ENCODE results near the gene BLID. TPM values are rescaled to one million over a fixed set of nuclear protein-coding genes. Genes with fewer than 3 reads are reported as not detected.

The BLID gene, protein sequence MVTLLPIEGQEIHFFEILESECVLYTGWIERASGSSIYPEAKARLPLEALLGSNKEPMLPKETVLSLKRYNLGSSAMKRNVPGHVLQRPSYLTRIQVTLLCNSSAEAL
- not detected for total RNA-seq

- Mint-ChIP-seq H3K9me3 (no peaks in the 10 kb centered on the region), H3K4me1 (ENCODE audit: low read depth) (no peaks in the 10 kb centered on the region), H3K4me3 (no peak within 1 kb of the TSS), H3K27ac (no peak within 1 kb of the TSS), H3K36me3 (no peaks in the 10 kb centered on the region), H3K27me3 (peaks cover 1% of the 10 kb centered on the region)
- CTCF ChIA-PET: no interaction called here
- POLR2A ChIA-PET: no interaction called here
- intact Hi-C loops (cut with micrococcal nuclease): no loop called here
- no peak for DNase-seq
These were observed at the start of gene BLID for GRCh38 chr11:122115524-122116379. Gene BLID (minus strand): TSS chr11:122116215. CDS start chr11:122115922, 293 bp downstream.

GRCh38 chr11:122163053-122163819, 47.2 kb upstream of the BLID start:
- intact Hi-C loops (cut with micrococcal nuclease): no loop called here
- ChIA-PET POLR2A (no interaction called here), CTCF (no interaction called here)
- DNase-seq: no peak
- no peaks in the 10 kb centered on the region for H3K36me3 Mint-ChIP-seq
- H3K9me3 Mint-ChIP-seq: no peaks in the 10 kb centered on the region
- H3K27me3 Mint-ChIP-seq: peaks cover 6% of the 10 kb centered on the region
- H3K27ac Mint-ChIP-seq: no peak overlapping the region
- H3K4me3 Mint-ChIP-seq: no peak overlapping the region
- no peaks in the 10 kb centered on the region for H3K4me1 Mint-ChIP-seq (ENCODE audit: low read depth)

DNA sequence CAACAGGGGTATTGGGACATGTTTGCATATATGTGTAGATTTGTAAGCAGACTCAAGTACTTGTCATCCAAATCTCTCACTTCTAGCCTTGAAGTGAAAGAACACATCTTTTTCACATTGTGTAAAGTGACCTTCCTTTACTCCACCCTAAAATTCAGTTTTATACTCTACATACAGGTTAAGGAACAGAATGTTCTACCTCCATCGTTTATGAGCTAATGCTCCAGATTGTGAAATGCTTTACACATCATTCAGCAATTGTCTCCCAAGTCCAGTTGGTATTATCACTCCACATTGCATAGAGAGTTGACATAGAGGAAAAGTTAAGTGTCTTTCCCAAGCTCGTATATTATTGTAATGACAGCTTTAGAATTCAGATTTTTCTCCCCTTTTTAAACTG, 46.1 kb upstream of the BLID start:
- no peak overlapping the region for H3K4me3 Mint-ChIP-seq
- H3K27me3 Mint-ChIP-seq: peaks cover 7% of the 10 kb centered on the region
- CTCF ChIA-PET: no interaction called here

GRCh38 chr11:122160841-122161590, 45.0 kb upstream of the BLID start:
- Mint-ChIP-seq H3K27me3 (peaks cover 7% of the 10 kb centered on the region), H3K36me3 (no peaks in the 10 kb centered on the region), H3K9me3 (no peaks in the 10 kb centered on the region), H3K4me3 (no peak overlapping the region), H3K27ac (no peak overlapping the region), H3K4me1 (ENCODE audit: low read depth) (peaks cover 9% of the 10 kb centered on the region)
- CTCF ChIA-PET: no interaction called here
- POLR2A ChIA-PET: no interaction called here
- DNase-seq: no peak
- intact Hi-C loops (cut with micrococcal nuclease): no loop called here

More for the DNA sequence above, 46.1 kb upstream of the BLID start:
- Mint-ChIP-seq H3K9me3 (no peaks in the 10 kb centered on the region), H3K4me1 (ENCODE audit: low read depth) (peaks cover 7% of the 10 kb centered on the region), H3K36me3 (no peaks in the 10 kb centered on the region), H3K27ac (no peak overlapping the region)
- DNase-seq: no peak
- intact Hi-C loops (cut with micrococcal nuclease): no loop called here
- POLR2A ChIA-PET: no interaction called here

- Mint-ChIP-seq H3K36me3 (no peaks in the 10 kb centered on the region), H3K4me1 (ENCODE audit: low read depth) (peaks cover 9% of the 10 kb centered on the region), H3K9me3 (no peaks in the 10 kb centered on the region), H3K4me3 (no peak overlapping the region), H3K27me3 (peaks cover 6% of the 10 kb centered on the region), H3K27ac (no peak overlapping the region)
- CTCF ChIA-PET: no interaction called here
- DNase-seq: no peak
- intact Hi-C loops (cut with micrococcal nuclease): no loop called here
- POLR2A ChIA-PET: no interaction called here
These were observed 43.8 kb upstream of the BLID start for GRCh38 chr11:122159861-122160260.

DNA sequence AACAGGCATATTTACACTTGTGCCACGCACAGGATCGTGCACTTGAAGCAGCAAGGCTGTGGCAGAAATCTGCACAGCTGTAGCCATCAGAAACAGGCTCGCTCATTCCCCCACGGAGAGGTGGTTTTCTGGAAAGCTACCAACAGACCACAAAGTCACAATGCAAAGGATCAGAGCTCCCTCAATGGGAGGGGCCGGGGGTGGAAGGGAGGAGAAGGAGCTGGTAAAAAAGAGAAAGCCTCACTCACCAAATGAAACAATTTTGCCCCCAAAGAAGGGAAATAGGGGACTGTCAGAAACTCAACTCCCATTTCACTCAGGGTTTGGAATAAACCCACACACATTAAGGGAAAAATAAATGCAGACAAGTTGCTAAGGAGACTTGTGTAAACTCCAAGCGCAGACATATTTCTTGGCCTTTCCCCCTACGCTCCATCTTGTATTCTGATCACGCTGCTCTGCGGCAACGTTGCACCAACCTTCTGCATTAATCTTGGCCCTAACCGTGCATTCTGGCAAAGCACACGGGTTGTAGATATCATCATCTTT, 43.2 kb upstream of the BLID start:
- H3K4me3 Mint-ChIP-seq: no peak overlapping the region
- H3K27me3 Mint-ChIP-seq: peaks cover 4% of the 10 kb centered on the region
- no peaks in the 10 kb centered on the region for H3K36me3 Mint-ChIP-seq
- DNase-seq: no peak
- no peak overlapping the region for H3K27ac Mint-ChIP-seq
- H3K9me3 Mint-ChIP-seq: no peaks in the 10 kb centered on the region
- intact Hi-C loops (cut with micrococcal nuclease): no loop called here
- ChIA-PET POLR2A (no interaction called here), CTCF (no interaction called here)
- peaks cover 9% of the 10 kb centered on the region for H3K4me1 Mint-ChIP-seq (ENCODE audit: low read depth)

GRCh38 chr11:122158171-122158570, 42.2 kb upstream of the BLID start:
- peaks cover 9% of the 10 kb centered on the region for H3K4me1 Mint-ChIP-seq (ENCODE audit: low read depth)
- H3K27ac Mint-ChIP-seq: no peak overlapping the region
- no peak overlapping the region for H3K4me3 Mint-ChIP-seq
- POLR2A ChIA-PET: no interaction called here
- no peak for DNase-seq
- CTCF ChIA-PET: no interaction called here
- intact Hi-C loops (cut with micrococcal nuclease): no loop called here
- H3K27me3 Mint-ChIP-seq: peaks cover 4% of the 10 kb centered on the region
- no peaks in the 10 kb centered on the region for H3K36me3 Mint-ChIP-seq
- H3K9me3 Mint-ChIP-seq: no peaks in the 10 kb centered on the region

GRCh38 chr11:122157653-122158161, 41.7 kb upstream of the BLID start:
- ChIA-PET POLR2A (no interaction called here), CTCF (no interaction called here)
- intact Hi-C loops (cut with micrococcal nuclease): no loop called here

GRCh38 chr11:122156940-122157382, 40.9 kb upstream of the BLID start:
- no peak overlapping the region for H3K27ac Mint-ChIP-seq
- intact Hi-C loops (cut with micrococcal nuclease): no loop called here
- no peak for DNase-seq
- H3K4me1 Mint-ChIP-seq (ENCODE audit: low read depth): peaks cover 9% of the 10 kb centered on the region
- no peaks in the 10 kb centered on the region for H3K9me3 Mint-ChIP-seq
- no peak overlapping the region for H3K4me3 Mint-ChIP-seq
- no peaks in the 10 kb centered on the region for H3K36me3 Mint-ChIP-seq
- POLR2A ChIA-PET: no interaction called here
- H3K27me3 Mint-ChIP-seq: peaks cover 4% of the 10 kb centered on the region
- CTCF ChIA-PET: no interaction called here

More at GRCh38 chr11:122157653-122158161, 41.7 kb upstream of the BLID start:
- Mint-ChIP-seq H3K4me1 (ENCODE audit: low read depth) (peaks cover 9% of the 10 kb centered on the region), H3K27ac (no peak overlapping the region), H3K27me3 (peaks cover 4% of the 10 kb centered on the region), H3K36me3 (no peaks in the 10 kb centered on the region), H3K4me3 (peak overlapping the region; percentile 15), H3K9me3 (no peaks in the 10 kb centered on the region)
- DNase-seq: no peak

DNA sequence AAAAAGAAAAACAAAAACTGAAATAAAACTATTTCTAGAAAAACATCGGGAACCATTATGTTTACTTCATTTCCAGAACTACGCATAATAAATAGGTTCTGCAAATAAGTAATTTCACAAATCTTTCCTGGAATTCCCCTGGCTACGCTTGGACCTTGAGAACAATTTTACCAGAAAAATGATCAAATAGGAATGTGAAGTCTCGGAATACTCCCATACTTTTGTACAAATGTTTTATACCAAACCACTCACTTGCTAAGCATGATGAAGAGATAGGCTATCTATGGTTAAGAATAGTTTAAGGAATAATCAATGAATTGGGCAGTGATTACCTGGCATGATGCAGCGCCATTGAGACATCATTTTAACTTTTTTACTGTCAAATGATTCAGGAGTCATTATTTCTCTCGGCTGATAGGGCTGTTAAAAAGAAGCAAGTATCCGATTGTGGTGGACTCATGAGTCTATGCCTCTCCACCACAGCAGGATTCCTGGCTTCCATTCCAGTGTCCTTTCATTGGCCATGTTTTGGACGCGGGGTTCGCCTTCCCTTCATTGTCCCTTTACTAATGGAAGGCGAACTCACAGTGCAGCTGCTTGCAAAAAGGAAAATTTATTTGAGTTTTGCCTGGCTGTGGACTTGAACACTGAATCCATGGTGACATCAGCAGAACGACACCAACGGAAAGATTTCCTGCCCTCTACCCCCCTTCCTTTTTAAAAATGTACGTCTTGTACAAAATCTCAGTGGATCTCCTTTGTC, 39.9 kb upstream of the BLID start:
- H3K9me3 Mint-ChIP-seq: no peaks in the 10 kb centered on the region
- peaks cover 9% of the 10 kb centered on the region for H3K4me1 Mint-ChIP-seq (ENCODE audit: low read depth)
- POLR2A ChIA-PET: no interaction called here
- intact Hi-C loops (cut with micrococcal nuclease): no loop called here
- DNase-seq: no peak
- no peak overlapping the region for H3K4me3 Mint-ChIP-seq
- no peaks in the 10 kb centered on the region for H3K36me3 Mint-ChIP-seq
- CTCF ChIA-PET: no interaction called here
- H3K27ac Mint-ChIP-seq: no peak overlapping the region
- peaks cover 4% of the 10 kb centered on the region for H3K27me3 Mint-ChIP-seq

GRCh38 chr11:122154994-122155393, 39.0 kb upstream of the BLID start:
- ChIA-PET CTCF (no interaction called here), POLR2A (no interaction called here)
- Mint-ChIP-seq H3K36me3 (no peaks in the 10 kb centered on the region), H3K9me3 (no peaks in the 10 kb centered on the region), H3K4me1 (ENCODE audit: low read depth) (peaks cover 9% of the 10 kb centered on the region), H3K27me3 (peaks cover 1% of the 10 kb centered on the region), H3K4me3 (no peak overlapping the region), H3K27ac (no peak overlapping the region)
- intact Hi-C loops (cut with micrococcal nuclease): no loop called here
- no peak for DNase-seq
